Suppressor macrophage treated with lipopolysaccharide for 4 hours (primary cell): ENCODE data around the gene GRIK4.
A peak's percentile ranks its signal among the peaks of the same experiment; 100 is the strongest.

Experiments
- DNase-seq: peaks from one replicate; pipeline ENCODE4 v3.0.0-alpha.2; 2020

Gene GRIK4

GRCh38 chr11:120554766-120555432 is 43.4 kb downstream of the GRIK4 start:
- no peak for DNase-seq

GRCh38 chr11:120555433-120555773 is 43.9 kb downstream of the GRIK4 start:
- DNase-seq = no peak

DNA sequence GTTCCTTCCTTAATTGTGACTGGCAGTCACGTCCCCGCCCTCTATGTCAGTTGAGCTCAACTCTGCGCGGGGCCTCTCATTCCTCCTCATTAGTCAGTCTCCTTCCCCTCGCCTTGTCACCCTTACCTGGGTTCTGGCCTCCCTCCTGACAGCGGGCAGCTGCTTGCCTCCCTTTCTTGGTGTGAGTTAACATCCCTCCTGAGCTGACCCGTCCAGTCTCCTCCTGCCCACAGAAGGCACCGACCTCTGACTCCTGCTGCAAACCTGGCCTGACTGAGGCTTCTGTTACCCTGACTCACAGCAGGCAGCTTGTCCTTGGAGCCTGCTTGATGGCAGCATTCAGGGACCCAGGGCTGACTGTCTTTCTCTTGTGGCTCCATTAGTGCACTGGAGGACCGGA is 45.2 kb downstream of the GRIK4 start:
- DNase-seq = no peak

GRCh38 chr11:120558744-120559431 is 47.3 kb downstream of the GRIK4 start:
- no peak for DNase-seq

- DNase-seq = no peak
These were observed 49.7 kb downstream of the GRIK4 start for GRCh38 chr11:120561286-120561685.

DNA sequence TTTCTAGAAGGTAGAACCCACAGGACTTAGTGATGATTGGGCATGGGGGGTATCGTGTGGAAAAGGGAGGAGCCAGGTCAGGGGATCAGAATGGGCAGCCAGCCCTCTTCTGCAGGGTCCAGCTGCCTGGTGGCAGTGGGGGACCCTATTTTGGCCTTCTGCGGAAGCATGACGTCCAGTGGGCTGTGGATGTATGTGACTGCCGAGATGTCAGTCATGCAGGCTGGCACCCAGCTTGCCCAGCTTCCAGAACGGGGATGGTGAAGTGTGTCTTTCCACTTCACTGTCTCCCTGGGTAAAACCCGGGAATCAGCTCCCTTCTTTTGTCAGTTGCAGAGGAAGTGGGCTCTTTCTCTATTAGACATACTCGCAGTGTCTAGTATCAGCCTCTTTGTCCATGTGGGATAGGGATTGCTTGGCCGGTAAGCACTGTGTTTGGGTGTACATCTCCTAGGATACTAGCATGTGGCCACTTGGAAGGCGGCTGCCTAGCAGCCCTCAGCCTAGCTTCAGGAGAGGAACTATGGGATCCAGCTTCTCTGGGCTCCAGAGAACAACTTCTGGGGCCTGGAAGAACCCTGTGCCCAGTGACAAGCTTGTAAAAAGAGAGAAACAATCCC is 51.4 kb downstream of the GRIK4 start:
- no peak for DNase-seq

DNA sequence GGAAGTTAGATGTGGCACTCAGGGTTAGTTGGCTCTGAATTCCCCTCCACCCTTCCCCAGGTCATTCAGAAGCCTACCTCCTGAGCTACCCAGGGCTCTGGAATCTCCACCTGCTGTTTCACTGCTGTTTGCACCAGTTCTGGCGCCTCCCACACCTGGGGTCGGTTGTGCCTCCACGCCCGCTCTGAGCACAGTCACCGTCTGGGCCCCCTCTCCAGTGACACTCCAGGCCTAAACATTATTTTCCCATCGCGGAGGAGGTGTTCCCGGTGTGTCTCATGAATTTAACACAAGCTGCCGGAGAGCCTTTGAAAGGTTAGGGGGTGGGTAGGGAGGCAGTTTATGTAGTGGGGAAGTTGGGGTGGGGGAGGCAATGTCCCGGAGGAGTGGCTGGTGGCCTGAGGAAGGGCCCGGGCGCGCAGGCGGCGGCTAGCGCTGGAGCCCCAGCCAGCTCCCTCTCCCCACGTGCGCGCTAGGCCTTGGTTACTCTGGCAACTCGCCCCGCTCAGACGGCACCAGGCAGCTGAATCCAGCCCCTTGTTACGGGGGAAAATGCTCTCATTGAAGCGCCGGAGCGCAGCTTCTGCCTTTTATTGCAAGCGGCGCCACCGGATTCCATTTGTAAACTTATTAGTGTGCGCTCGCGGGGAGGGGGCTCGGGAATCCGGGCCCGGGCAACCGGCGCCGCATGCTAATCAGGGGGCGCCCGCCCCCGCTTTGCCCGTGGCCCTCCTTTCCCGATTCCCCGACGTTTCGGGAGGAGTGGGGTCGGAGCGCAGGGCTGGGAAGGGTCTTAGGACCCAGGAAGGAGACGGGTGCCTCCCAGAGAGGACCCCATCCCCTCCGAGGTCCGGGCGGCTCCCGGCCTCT is 52.4 kb downstream of the GRIK4 start:
- no peak for DNase-seq

DNA sequence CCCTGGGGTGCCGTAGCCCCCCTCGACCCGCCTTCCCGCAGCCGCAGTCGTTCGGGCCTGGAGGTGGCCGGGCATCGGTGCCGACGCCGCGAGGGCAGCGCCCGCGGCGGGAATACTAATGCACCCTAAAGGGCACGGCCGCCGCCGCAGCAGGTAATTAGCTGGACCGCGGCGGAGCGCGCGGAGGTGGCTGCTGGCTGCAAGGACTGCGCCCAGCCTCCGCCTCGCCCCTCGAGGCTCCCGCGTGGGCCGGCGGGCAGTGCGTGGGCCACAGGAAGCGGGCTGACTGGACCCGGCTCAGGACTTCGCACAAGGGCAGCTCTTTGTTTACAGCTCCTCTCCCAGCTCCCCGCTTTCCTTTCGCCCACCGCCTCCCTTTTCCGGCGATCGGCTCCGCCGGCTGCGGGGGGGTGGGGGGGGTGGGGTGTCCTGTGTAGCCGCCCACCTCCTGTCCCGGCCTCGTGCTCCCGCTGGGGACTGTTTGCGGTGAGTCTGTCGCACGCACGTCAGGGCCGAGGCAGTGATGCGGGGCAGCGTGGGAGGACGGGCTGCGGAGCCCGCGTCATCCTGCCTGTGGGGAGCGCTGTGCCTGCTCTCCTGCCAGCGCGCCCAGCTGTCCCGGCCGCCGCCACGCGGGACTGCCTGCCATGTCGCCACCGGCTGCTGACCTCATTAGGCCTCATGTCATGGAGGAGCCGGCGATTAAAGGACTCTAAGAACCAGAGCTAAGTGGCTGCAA is 53.2 kb downstream of the GRIK4 start:
- DNase-seq = peak; percentile 70

GRCh38 chr11:120565466-120566155 is 54.1 kb downstream of the GRIK4 start:
- no peak for DNase-seq

DNA sequence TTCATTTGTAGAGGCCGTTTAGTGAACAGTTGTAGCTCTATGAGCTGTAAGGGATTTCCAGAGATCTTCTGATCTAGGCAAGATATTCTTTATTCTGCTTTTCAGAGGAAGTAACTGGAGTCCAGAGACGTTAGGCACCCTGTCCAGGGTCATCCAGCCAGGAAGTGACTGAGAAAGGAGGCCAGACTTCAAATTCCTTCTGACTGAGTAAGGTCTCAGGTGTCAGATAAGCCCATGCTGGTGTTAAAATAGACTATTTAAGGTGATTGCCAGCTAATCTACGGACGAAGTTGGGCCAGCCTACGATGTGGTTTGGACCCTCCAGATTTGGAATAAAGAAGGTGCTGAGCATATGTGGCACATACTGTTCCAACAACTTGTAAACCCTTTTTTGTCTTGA is 54.6 kb downstream of the GRIK4 start:
- DNase-seq = no peak

- no peak for DNase-seq
These were observed 57.2 kb downstream of the GRIK4 start for GRCh38 chr11:120568572-120569307.

GRCh38 chr11:120569861-120570260 is 58.3 kb downstream of the GRIK4 start:
- DNase-seq = no peak

DNA sequence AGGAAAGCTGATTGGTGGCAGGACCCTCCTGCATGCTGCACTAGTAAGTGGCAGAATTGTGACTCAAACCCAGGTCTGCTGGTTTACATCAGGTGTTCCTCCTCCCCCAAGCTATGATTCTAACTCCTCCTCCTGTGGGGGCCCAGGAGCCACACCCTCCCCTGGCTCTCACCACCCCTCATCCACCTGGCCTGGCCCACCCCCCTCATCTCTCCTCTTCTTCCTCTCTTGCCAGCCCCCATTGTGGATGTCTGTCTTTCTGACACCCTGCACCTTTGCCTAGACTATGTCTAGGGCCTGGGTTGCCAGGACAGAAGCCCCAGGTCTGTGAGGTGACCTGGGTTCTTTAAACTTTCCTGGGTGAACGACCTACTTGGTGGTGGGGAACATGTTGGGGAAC is 59.9 kb downstream of the GRIK4 start:
- no peak for DNase-seq

GRCh38 chr11:120573756-120574354 is 62.3 kb downstream of the GRIK4 start:
- no peak for DNase-seq

- no peak for DNase-seq
These were observed 63.3 kb downstream of the GRIK4 start for GRCh38 chr11:120574876-120575275.

GRCh38 chr11:120575461-120575860 is 63.9 kb downstream of the GRIK4 start:
- no peak for DNase-seq

DNA sequence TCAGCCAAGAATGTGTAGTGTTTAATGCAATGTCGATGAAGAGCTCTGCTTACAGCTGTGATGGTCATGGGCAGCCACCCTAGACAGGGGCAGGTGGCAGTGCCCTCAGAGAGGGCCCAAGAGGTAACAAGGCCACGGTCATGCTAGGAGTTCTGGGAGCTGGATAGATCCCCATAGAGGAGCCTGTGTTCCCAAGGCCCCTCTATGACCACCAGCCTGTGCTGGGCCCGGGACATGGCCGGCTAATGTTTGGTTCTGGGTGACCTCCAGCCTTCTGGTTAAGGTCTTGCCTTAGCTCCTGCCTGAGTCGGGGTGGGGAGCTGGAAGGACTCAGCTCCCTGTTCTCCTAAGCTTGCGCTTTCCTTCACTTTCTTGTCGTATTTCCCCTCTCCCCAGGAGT is 65.1 kb downstream of the GRIK4 start:
- no peak for DNase-seq

- DNase-seq = no peak
These were observed 65.5 kb downstream of the GRIK4 start for GRCh38 chr11:120577041-120577440.

DNA sequence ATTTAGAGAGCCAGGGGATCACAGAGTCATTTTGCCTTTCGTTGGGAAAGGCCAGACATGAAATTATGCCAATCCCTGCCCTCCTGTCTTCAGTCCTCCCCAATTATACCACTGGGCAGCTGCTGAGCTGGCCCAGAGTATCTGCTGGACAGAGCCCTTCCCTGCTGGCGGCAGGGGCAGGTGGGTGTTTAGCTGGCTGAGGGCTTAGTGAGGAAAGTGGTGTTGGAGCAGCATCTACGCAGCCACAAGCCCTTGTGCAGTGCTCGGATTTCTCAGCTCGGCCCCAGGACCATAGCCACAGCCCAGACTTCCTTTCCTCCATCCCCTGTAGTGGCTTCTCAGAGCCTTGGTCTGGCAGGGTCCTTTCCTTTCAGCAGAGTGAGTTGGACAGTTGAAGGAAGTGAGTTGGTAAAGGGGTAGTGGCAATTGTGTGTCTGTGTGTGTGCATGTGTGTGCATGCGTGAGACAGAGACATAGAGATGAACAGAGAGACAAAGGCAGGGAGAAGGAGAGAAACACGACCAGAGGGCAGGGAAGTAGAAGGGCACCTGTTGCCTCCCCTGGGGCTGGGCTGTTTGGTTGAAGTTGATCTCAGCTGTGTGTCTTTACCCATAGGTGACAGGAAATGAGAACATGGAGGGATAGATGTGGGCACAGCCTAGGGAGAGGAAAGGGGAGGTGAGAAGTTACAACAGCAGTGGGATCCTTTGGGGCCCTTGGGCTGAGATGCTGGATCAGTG is 66.2 kb downstream of the GRIK4 start:
- DNase-seq = no peak

- no peak for DNase-seq
These were observed 67.1 kb downstream of the GRIK4 start for GRCh38 chr11:120578596-120579154.
